Choroid plexus epithelial cell (primary cell): Measurements from ENCODE around the gene INO80D.

ENCODE experiments used
- DNase-seq: peaks from one replicate; pipeline ENCODE4 v3.0.0-alpha.2; 2010; ENCODE audit warnings: low read depth
- H3K4me3 ChIP-seq: 2 replicates; pipeline ENCODE4 v1.5.1; 2011; ENCODE audit warnings: low read depth, mild to moderate bottlenecking, control low read depth, low read length, moderate library complexity
- TF ChIP-seq, protein P1 (sequence below): conservative IDR thresholded peaks from 2 replicates; pipeline ENCODE4 v1.5.1; 2011; ENCODE audit warnings: low read depth, mild to moderate bottlenecking, control low read depth, inconsistent platforms, low read length, moderate library complexity

The INO80D gene

DNA sequence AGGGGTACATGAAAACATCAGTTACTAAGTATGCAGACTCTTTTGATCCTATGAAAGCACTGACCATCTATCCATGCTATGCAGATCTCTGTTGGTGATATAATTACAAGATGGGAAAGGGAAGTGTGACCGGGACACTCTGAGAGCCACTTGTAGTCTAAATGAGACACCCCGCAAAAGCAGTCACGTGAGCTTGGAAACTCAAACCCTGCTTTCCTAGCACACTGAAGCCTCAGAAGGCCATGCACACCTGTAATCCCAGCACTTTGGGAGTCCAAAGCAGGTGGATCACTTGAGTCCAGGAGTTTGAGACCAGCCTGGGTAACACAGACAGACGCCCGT is 137.5 kb downstream of the INO80D start:
- no peak for DNase-seq
- no peak overlapping the region for H3K4me3 ChIP-seq
- TF ChIP-seq, protein P1, sequence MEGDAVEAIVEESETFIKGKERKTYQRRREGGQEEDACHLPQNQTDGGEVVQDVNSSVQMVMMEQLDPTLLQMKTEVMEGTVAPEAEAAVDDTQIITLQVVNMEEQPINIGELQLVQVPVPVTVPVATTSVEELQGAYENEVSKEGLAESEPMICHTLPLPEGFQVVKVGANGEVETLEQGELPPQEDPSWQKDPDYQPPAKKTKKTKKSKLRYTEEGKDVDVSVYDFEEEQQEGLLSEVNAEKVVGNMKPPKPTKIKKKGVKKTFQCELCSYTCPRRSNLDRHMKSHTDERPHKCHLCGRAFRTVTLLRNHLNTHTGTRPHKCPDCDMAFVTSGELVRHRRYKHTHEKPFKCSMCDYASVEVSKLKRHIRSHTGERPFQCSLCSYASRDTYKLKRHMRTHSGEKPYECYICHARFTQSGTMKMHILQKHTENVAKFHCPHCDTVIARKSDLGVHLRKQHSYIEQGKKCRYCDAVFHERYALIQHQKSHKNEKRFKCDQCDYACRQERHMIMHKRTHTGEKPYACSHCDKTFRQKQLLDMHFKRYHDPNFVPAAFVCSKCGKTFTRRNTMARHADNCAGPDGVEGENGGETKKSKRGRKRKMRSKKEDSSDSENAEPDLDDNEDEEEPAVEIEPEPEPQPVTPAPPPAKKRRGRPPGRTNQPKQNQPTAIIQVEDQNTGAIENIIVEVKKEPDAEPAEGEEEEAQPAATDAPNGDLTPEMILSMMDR, result no peak

DNA sequence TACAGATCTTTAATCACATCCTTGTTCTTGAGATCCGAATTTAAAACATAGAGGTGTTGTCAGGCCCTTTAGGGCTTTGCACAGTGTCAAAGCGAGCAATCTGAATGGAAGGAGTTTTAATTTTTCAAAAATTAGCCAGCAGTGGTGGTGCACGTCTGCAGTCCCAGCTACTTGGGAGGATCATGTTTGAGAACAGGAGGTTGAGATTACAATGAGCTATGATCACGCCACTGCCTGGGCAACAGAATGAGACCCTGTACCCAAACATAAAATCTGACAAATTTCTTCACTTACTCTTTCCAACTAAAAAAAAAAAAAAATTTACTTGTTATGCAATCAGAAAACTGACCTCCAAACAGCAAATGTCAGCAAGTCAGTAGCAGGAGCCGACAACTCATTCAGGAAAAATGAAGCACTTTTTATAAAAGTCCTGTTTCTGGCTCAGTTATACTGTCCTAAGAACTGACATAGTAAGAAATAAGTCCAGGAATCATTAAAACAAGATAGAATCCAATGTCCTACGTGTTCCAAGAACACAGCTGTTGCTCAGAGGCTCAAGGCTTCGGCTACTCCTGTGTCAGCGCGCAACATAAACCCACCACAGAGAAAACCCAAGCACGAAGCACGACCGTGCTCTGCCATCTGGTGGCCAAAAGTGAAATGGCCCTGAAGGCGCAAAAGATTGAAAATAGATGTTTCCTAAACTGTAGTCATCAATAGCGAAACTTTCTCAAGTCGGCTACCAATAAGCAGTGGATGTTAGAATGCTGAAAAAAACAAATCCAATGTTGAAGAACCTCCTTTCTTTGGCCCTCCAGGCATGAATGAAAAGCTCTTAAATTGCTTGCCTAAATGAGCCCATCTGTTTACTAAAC is 138.1 kb downstream of the INO80D start:
- DNase-seq, result peak; percentile 87
- peak overlapping the region; percentile 6 for H3K4me3 ChIP-seq
- TF ChIP-seq, protein P1, result peak; percentile 98

DNA sequence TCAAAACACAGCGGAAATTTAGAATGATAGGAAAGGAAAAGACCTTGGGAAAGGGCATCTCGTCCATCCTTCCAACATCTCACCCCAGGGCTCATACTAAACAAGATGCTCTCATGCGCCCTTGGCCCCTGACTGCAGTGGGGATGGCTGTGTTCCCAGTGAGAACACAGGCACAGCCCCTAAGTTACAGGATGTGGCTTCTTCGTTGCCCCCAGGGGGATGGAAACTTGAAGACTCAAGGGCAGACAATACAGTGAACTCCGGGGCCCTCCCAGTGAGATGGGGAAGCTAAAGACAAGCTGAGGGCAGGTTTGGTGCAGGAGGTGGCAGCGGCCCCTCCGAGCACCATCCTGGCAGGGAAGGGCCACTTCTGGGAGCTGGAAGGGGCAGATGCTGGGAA is 139.7 kb downstream of the INO80D start:
- TF ChIP-seq, protein P1, result no peak
- no peak overlapping the region for H3K4me3 ChIP-seq
- no peak for DNase-seq
